ENCODE measurements around the gene BLTP3A. TPM values are rescaled to one million over a fixed set of nuclear protein-coding genes. Genes with fewer than 3 reads are reported as not detected.
"Not testable (repeated sequence)": the region's sequence is repeated elsewhere in the genome, so short reads cannot be mapped to it uniquely, and the experiment has no call there.

Gene BLTP3A
- total RNA-seq, 1 donor from 2014 or later: 12.4 TPM

DNA sequence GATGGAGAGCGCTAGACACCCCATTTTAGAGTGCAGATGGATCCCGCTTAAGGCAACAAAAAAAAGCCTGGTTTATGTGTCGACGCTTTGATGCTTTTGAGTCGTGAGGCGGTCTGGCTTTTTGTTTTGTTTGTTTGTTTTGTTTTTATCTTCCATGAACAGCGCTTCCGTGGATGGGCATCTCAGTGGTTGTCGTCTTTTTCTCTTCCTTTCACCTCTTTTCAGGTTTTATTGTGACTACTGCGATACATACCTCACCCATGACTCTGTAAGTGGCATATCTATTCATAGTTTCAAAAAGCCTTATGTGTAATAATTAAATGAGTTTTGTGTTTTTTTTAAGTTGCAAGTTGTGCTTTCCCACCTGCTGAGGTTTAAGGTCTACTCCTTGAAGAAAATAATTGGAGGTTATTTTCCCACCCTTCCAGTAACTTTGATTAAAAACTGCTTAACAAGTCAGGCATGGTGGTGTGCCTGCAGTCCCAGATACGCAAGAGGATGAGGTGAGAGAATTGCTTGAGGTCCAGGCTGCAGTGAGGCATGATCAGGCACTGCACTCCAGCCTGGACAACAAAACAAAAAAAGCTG lies 34.1 kb upstream of the BLTP3A start:
- Mint-ChIP-seq H3K9me3 (ENCODE audit: unreplicated experiment) (no peaks in the 10 kb centered on the region), H3K4me3 (ENCODE audit: unreplicated experiment) (no peak overlapping the region), H3K4me1 (ENCODE audit: unreplicated experiment) (no peaks in the 10 kb centered on the region), H3K27me3 (ENCODE audit: unreplicated experiment) (peaks cover 1% of the 10 kb centered on the region), H3K27ac (ENCODE audit: unreplicated experiment) (no peak overlapping the region), H3K36me3 (ENCODE audit: low read depth, unreplicated experiment) (peaks cover 4% of the 10 kb centered on the region)
- DNase-seq (ENCODE audit: low spot score): no peak
- TF ChIP-seq, protein P1, sequence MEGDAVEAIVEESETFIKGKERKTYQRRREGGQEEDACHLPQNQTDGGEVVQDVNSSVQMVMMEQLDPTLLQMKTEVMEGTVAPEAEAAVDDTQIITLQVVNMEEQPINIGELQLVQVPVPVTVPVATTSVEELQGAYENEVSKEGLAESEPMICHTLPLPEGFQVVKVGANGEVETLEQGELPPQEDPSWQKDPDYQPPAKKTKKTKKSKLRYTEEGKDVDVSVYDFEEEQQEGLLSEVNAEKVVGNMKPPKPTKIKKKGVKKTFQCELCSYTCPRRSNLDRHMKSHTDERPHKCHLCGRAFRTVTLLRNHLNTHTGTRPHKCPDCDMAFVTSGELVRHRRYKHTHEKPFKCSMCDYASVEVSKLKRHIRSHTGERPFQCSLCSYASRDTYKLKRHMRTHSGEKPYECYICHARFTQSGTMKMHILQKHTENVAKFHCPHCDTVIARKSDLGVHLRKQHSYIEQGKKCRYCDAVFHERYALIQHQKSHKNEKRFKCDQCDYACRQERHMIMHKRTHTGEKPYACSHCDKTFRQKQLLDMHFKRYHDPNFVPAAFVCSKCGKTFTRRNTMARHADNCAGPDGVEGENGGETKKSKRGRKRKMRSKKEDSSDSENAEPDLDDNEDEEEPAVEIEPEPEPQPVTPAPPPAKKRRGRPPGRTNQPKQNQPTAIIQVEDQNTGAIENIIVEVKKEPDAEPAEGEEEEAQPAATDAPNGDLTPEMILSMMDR (IDR thresholded peaks at IDR 0.05; ENCODE audit: unreplicated experiment): no peak

DNA sequence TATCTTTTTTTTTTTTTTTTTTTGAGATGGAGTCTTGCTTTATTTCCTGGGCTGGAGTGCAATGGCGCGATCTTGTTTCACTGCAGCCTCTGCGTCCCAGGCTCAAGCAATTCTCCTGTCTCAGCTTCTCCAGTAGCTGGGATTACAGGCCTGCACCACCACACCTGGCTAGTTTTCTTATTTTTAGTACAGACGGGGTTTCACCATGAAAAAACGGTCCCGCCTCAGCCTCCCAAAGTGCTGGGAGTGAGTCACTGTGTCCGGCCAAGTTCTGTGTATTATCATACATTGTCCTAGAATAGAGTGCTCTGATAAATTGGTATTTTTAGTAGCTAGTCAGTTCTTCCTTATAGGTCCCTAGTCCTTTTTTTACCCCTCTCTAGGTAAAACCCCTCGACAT lies 31.8 kb upstream of the BLTP3A start:
- no peak for DNase-seq (ENCODE audit: low spot score)
- Mint-ChIP-seq H3K27ac (ENCODE audit: unreplicated experiment) (no peak overlapping the region), H3K9me3 (ENCODE audit: unreplicated experiment) (no peaks in the 10 kb centered on the region), H3K27me3 (ENCODE audit: unreplicated experiment) (peaks cover 1% of the 10 kb centered on the region), H3K4me1 (ENCODE audit: unreplicated experiment) (no peaks in the 10 kb centered on the region), H3K4me3 (ENCODE audit: unreplicated experiment) (no peak overlapping the region), H3K36me3 (ENCODE audit: low read depth, unreplicated experiment) (peaks cover 12% of the 10 kb centered on the region)
- TF ChIP-seq, protein P1 (IDR thresholded peaks at IDR 0.05; ENCODE audit: unreplicated experiment): no peak

DNA sequence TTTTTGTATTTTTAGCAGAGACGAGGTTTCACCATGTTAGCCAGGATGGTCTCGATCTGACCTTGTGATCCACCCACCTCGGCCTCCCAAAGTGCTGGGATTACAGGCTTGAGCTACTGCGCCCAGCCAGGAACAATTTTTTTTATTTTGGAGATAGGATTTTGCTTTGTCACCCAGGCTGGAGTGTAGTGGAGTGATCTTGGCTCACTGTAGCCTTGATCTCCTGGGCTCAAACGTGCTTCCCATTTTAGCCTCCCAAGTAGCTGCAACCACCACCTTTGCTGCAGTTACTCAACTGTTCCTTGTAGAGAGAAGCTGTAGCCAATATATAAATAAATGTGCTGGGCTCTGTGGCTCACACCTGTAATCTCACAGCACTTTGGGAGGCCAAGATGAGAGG lies 30.2 kb upstream of the BLTP3A start:
- H3K36me3 Mint-ChIP-seq (ENCODE audit: low read depth, unreplicated experiment): peaks cover 14% of the 10 kb centered on the region
- not testable (repeated sequence) for H3K27me3 Mint-ChIP-seq (ENCODE audit: unreplicated experiment); H3K27ac Mint-ChIP-seq (ENCODE audit: unreplicated experiment); H3K4me1 Mint-ChIP-seq (ENCODE audit: unreplicated experiment); H3K9me3 Mint-ChIP-seq (ENCODE audit: unreplicated experiment); DNase-seq (ENCODE audit: low spot score); H3K4me3 Mint-ChIP-seq (ENCODE audit: unreplicated experiment)

DNA sequence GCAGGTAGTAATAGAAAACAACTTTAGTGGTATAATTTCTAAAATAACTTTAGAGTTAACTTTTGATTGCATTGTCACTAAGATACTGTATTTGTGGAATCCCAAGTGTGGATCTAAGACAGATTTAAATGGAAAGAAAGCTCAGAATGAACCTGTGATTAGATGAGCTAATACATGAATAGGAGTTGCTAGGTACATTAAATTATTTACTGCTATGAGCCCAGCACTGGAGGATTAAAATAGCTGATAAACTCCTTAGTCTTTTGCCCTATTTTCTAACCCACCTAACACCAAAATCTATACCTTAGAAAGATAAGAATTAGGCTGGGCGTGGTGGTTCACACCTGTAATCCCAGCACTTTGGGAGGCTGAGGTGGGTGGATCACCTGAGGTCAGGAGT lies 23.7 kb upstream of the BLTP3A start:
- Mint-ChIP-seq H3K36me3 (ENCODE audit: low read depth, unreplicated experiment) (peaks cover 13% of the 10 kb centered on the region), H3K4me3 (ENCODE audit: unreplicated experiment) (no peak overlapping the region)

DNA sequence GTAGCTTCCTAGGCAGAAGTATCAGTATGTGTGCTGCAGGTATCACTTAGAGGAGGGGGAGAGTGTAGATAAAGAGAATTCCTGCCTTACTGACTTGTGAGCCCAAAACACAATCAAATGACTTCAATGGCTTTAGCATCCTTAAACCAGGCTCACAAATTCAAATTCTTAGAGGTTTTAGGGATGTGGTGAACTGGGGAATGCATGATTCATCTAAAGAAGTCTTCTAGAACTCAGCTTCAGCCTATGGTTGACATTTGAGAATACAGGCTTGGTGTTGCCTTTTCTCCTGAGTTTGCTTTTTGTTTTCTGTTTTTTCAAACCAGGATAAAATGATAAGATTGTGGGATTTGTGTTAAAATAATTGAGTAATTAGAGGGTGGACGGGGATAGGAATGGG lies 20.2 kb upstream of the BLTP3A start:
- Mint-ChIP-seq H3K27ac (ENCODE audit: unreplicated experiment) (no peak overlapping the region), H3K36me3 (ENCODE audit: low read depth, unreplicated experiment) (peaks cover 6% of the 10 kb centered on the region), H3K4me3 (ENCODE audit: unreplicated experiment) (no peak overlapping the region), H3K9me3 (ENCODE audit: unreplicated experiment) (no peaks in the 10 kb centered on the region), H3K27me3 (ENCODE audit: unreplicated experiment) (no peaks in the 10 kb centered on the region), H3K4me1 (ENCODE audit: unreplicated experiment) (no peaks in the 10 kb centered on the region)
- TF ChIP-seq, protein P1 (IDR thresholded peaks at IDR 0.05; ENCODE audit: unreplicated experiment): no peak
- no peak for DNase-seq (ENCODE audit: low spot score)

More for the DNA sequence above, 23.7 kb upstream of the BLTP3A start:
- H3K27me3 Mint-ChIP-seq (ENCODE audit: unreplicated experiment): peaks cover 1% of the 10 kb centered on the region
- DNase-seq (ENCODE audit: low spot score): no peak
- H3K27ac Mint-ChIP-seq (ENCODE audit: unreplicated experiment): no peak overlapping the region
- no peaks in the 10 kb centered on the region for H3K9me3 Mint-ChIP-seq (ENCODE audit: unreplicated experiment)
- TF ChIP-seq, protein P1 (IDR thresholded peaks at IDR 0.05; ENCODE audit: unreplicated experiment): no peak
- no peaks in the 10 kb centered on the region for H3K4me1 Mint-ChIP-seq (ENCODE audit: unreplicated experiment)
